OCI-LY1 (cell line): ENCODE results near the gene CASZ1.

Source experiments
- H2AFZ ChIP-seq: fragments of 200-600 bp; sonication (generic), shearing (Covaris generic); 2 replicates; pipeline ENCODE4 v1.6.0; 2014; ENCODE audit warnings: antibody characterized with exemption, mild to moderate bottlenecking, low read length
- H3F3A ChIP-seq: fragments of 200-600 bp; sonication (generic), shearing (Covaris generic); 2 replicates; pipeline ENCODE4 v1.6.0; 2014; ENCODE audit warnings: mild to moderate bottlenecking, antibody characterized with exemption, low read length, moderate library complexity; ENCODE audit not compliant: insufficient read depth
- H3K27ac ChIP-seq: fragments of 200-600 bp; sonication (generic); 2 replicates; pipeline ENCODE4 v1.5.1; 2014; ENCODE audit warnings: low read length, mixed run types, mild to moderate bottlenecking, low read depth; ENCODE audit not compliant: poor library complexity, severe bottlenecking
- H3K27me3 ChIP-seq: fragments of 200-600 bp; sonication (generic); 2 replicates; pipeline ENCODE4 v1.6.0; 2014; ENCODE audit warnings: antibody characterized with exemption, mild to moderate bottlenecking, low read length, moderate library complexity; ENCODE audit not compliant: insufficient read depth
- H3K36me3 ChIP-seq: fragments of 200-600 bp; sonication (generic); 2 replicates; pipeline ENCODE4 v1.6.1; 2014; ENCODE audit warnings: mild to moderate bottlenecking, antibody characterized with exemption, low read length, moderate library complexity, mixed read lengths; ENCODE audit not compliant: insufficient read depth
- H3K4me1 ChIP-seq: fragments of 200-600 bp; sonication (generic); 2 replicates; pipeline ENCODE4 v1.5.1; 2014; ENCODE audit warnings: mild to moderate bottlenecking, low read length, moderate library complexity; ENCODE audit not compliant: insufficient read depth, severe bottlenecking
- H3K4me2 ChIP-seq: fragments of 200-600 bp; sonication (generic), shearing (Covaris generic); 2 replicates; pipeline ENCODE4 v1.6.1; 2014; ENCODE audit warnings: low read length
- H3K4me3 ChIP-seq: fragments of 200-600 bp; sonication (generic); 2 replicates; pipeline ENCODE4 v1.5.1; 2014; ENCODE audit warnings: low read length, low read depth, mild to moderate bottlenecking, mixed read lengths; ENCODE audit not compliant: poor library complexity, severe bottlenecking
- H3K79me2 ChIP-seq: fragments of 200-600 bp; shearing (Covaris generic); 2 replicates; pipeline ENCODE4 v1.6.1; 2016; ENCODE audit warnings: mixed run types, low read length, mixed read lengths; ENCODE audit not compliant: insufficient read depth
- H3K9ac ChIP-seq: fragments of 200-600 bp; sonication (generic), shearing (Covaris generic); 2 replicates; pipeline ENCODE4 v1.6.1; 2014; ENCODE audit warnings: mild to moderate bottlenecking, low read length, mixed read lengths
- H3K9me2 ChIP-seq: fragments of 200-600 bp; sonication (generic), shearing (Covaris generic); 2 replicates; pipeline ENCODE4 v1.6.1; 2014; ENCODE audit warnings: low read depth, mild to moderate bottlenecking, low read length, mixed read lengths
- H3K9me3 ChIP-seq: fragments of 200-600 bp; shearing (Covaris generic); 2 replicates; pipeline ENCODE4 v1.6.1; 2014; ENCODE audit warnings: low read length, mixed read lengths
- H4K20me1 ChIP-seq: fragments of 200-600 bp; sonication (generic), shearing (Covaris generic); 2 replicates; pipeline ENCODE4 v1.6.0; 2016; ENCODE audit warnings: mild to moderate bottlenecking, low read length; ENCODE audit not compliant: insufficient read depth
- EZH2 ChIP-seq: fragments of 200-600 bp; sonication (generic), shearing (Covaris generic); IDR thresholded peaks from 2 replicates; pipeline ENCODE4 v1.8.0; 2017; ENCODE audit warnings: borderline replicate concordance, mixed run types, mild to moderate bottlenecking, antibody characterized with exemption, low read length, moderate library complexity, mixed read lengths
- TF ChIP-seq, protein P1 (sequence below): fragments of 200-600 bp; sonication (generic), shearing (Covaris generic); IDR thresholded peaks from 2 replicates; pipeline ENCODE4 v1.5.1; 2017; ENCODE audit warnings: mild to moderate bottlenecking, antibody characterized with exemption, low read length, moderate library complexity, mixed read lengths

CASZ1 gene

DNA sequence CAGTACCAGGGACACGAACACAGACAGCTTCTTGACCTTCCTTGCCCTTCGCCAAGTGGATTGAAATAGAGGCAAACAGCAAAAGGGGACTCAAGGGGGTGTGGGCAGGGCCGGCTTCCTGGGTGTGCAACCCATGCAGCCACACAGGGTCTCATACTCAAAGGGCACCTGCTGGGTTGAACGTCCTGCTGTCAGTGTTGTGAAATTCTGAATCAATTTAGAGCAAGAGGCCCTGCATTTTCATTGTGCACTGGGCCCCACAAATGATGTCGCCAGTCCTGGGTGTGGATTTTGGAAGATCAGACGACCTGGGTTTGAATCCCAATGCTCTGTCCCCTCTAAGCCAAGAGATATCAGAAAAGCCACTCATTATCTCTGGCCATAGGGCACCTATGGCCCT is 51.1 kb downstream of the CASZ1 start:
- Histone ChIP-seq H3K79me2 (no peaks in the 10 kb centered on the region), H3K36me3 (no peaks in the 10 kb centered on the region), H3K4me2 (no peak overlapping the region), H3K9me2 (no peaks in the 10 kb centered on the region), H3K4me1 (no peaks in the 10 kb centered on the region), H4K20me1 (no peaks in the 10 kb centered on the region), H2AFZ (no peak overlapping the region), H3K27ac (no peak overlapping the region), H3K27me3 (peaks cover 7% of the 10 kb centered on the region; the same call in 1 of the 2 replicates), H3K9ac (no peak overlapping the region), H3K4me3 (no peak overlapping the region), H3K9me3 (no peaks in the 10 kb centered on the region), H3F3A (no peaks in the 10 kb centered on the region)
- TF ChIP-seq, protein P1, sequence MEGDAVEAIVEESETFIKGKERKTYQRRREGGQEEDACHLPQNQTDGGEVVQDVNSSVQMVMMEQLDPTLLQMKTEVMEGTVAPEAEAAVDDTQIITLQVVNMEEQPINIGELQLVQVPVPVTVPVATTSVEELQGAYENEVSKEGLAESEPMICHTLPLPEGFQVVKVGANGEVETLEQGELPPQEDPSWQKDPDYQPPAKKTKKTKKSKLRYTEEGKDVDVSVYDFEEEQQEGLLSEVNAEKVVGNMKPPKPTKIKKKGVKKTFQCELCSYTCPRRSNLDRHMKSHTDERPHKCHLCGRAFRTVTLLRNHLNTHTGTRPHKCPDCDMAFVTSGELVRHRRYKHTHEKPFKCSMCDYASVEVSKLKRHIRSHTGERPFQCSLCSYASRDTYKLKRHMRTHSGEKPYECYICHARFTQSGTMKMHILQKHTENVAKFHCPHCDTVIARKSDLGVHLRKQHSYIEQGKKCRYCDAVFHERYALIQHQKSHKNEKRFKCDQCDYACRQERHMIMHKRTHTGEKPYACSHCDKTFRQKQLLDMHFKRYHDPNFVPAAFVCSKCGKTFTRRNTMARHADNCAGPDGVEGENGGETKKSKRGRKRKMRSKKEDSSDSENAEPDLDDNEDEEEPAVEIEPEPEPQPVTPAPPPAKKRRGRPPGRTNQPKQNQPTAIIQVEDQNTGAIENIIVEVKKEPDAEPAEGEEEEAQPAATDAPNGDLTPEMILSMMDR = no peak
- no peak for TF ChIP-seq EZH2

DNA sequence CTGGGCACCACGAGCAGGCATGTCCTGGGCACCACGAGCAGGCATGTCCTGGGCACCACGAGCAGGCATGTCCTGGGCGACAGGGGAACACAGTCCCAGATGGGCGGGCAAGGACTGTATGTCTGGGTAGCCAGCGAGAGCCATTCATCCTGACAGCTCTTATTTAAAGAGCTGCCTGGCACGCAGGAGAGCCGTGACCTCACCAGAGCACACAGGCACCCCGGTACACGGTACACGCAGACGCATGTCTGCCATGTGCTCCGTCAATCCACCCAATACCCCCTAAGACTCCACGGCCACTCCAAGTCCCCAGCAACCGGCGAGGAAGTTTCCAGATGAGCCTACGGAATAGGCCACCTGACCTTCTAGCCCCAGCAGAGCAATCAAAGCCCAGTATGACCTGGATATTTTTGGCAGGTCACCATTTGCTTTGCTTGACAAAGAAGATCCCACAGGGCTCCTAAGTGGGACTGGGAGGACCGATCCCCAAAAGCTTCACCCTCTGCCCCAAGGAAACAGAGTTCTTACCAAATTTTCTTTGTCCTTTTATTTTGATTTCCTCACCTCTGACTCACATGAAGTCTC is 51.7 kb downstream of the CASZ1 start:
- no peak overlapping the region for H3K4me3 ChIP-seq
- no peaks in the 10 kb centered on the region for H4K20me1 ChIP-seq
- H3F3A ChIP-seq = no peaks in the 10 kb centered on the region
- H3K36me3 ChIP-seq = no peaks in the 10 kb centered on the region
- no peak overlapping the region for H3K27ac ChIP-seq
- H3K79me2 ChIP-seq = no peaks in the 10 kb centered on the region
- no peaks in the 10 kb centered on the region for H3K4me1 ChIP-seq
- H3K27me3 ChIP-seq = peaks cover 7% of the 10 kb centered on the region; the same call in 1 of the 2 replicates
- H3K4me2 ChIP-seq = no peak overlapping the region
- H3K9ac ChIP-seq = no peak overlapping the region
- TF ChIP-seq, protein P1 = no peak
- TF ChIP-seq EZH2 = no peak
- H3K9me3 ChIP-seq = no peaks in the 10 kb centered on the region
- H3K9me2 ChIP-seq = no peaks in the 10 kb centered on the region
- no peak overlapping the region for H2AFZ ChIP-seq

DNA sequence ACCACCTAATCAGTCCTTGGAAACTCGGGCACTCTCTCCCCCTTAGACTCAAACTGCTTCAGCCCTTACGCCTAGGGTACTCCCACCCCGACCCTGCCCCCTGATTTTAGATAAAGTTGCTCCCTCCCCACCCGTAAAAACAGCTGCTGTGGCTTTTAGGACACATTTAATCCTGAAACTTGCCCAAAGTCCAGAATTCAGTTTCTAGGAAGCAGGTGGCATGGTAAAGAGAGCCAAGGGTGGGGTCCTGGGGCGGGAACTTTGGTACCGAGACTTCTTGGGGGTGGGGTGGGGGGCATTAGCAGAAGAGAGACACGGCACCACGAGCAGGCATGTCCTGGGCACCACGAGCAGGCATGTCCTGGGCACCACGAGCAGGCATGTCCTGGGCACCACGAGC is 52.4 kb downstream of the CASZ1 start:
- Histone ChIP-seq H3K4me2 (no peak overlapping the region), H3K9me2 (no peaks in the 10 kb centered on the region), H3K27me3 (peaks cover 7% of the 10 kb centered on the region; the same call in 1 of the 2 replicates), H3K9me3 (no peaks in the 10 kb centered on the region), H4K20me1 (no peaks in the 10 kb centered on the region), H3K9ac (no peak overlapping the region), H3K4me3 (no peak overlapping the region), H3K4me1 (no peaks in the 10 kb centered on the region), H3K36me3 (no peaks in the 10 kb centered on the region), H2AFZ (no peak overlapping the region), H3F3A (no peaks in the 10 kb centered on the region), H3K79me2 (no peaks in the 10 kb centered on the region), H3K27ac (no peak overlapping the region)
- TF ChIP-seq, protein P1 = no peak
- no peak for TF ChIP-seq EZH2
